Thyroid gland (tissue), 4 donors: Measurements from ENCODE around the gene AK8.

Source experiments
- CTCF ChIP-seq, 6 experiments: fragments of 200-600 bp in 3 of 6; fragments of 450-650 bp in 3 of 6; sonication (generic) in 3 of 6; IDR thresholded peaks; one replicate each; pipeline ENCODE4 v1.5.1; 2016 to 2019; ENCODE audit warnings: antibody characterized with exemption in 6 of 6, mild to moderate bottlenecking in 2 of 6, inconsistent platforms in 1 of 6, moderate library complexity in 1 of 6
- POLR2A ChIP-seq, 2 donors: fragments of 450-650 bp; IDR thresholded peaks; one replicate each; pipeline ENCODE4 v1.6.1; 2017; ENCODE audit warnings: antibody characterized with exemption in 2 of 2, mild to moderate bottlenecking in 2 of 2, moderate library complexity in 1 of 2

GRCh38 chr9:132869266-132869665 is 8.8 kb downstream of the AK8 start:
- TF ChIP-seq CTCF (IDR thresholded peaks at IDR 0.05) (no peak), POLR2A (IDR thresholded peaks at IDR 0.05) (no peak)
